IPS-NIHi7 (cell line): ENCODE results near the gene CADM2.

Experiments
- DNase-seq: peaks from one replicate; pipeline ENCODE4 v3.0.0; 2012; ENCODE audit warnings: mixed read lengths; ENCODE audit errors: extremely low spot score

Gene CADM2

GRCh38 chr3:85321892-85322291 is 363.1 kb downstream of the CADM2 start:
- no peak for DNase-seq

- no peak for DNase-seq
Measured at GRCh38 chr3:85330071-85330470, 371.3 kb downstream of the CADM2 start.

- DNase-seq, result no peak
Measured at GRCh38 chr3:85337895-85338294, 379.1 kb downstream of the CADM2 start.

- DNase-seq, result peak; percentile 6
Measured at GRCh38 chr3:85342915-85343314, 384.1 kb downstream of the CADM2 start.

- DNase-seq, result no peak
Measured at GRCh38 chr3:85355572-85355971, 396.8 kb downstream of the CADM2 start.

GRCh38 chr3:85360742-85361387 is 402.1 kb downstream of the CADM2 start:
- peak; percentile 42 for DNase-seq

- DNase-seq, result no peak
Measured at GRCh38 chr3:85364296-85364909, 405.6 kb downstream of the CADM2 start.

- DNase-seq, result no peak
Measured at GRCh38 chr3:85370341-85370740, 411.6 kb downstream of the CADM2 start.

GRCh38 chr3:85376131-85376530 is 417.3 kb downstream of the CADM2 start:
- DNase-seq, result no peak

GRCh38 chr3:85377115-85377514 is 418.3 kb downstream of the CADM2 start:
- DNase-seq, result no peak

GRCh38 chr3:85384372-85384771 is 425.6 kb downstream of the CADM2 start:
- no peak for DNase-seq

GRCh38 chr3:85387913-85388505 is 429.2 kb downstream of the CADM2 start:
- DNase-seq, result no peak

- DNase-seq, result no peak
Measured at GRCh38 chr3:85394424-85394823, 435.6 kb downstream of the CADM2 start.

- no peak for DNase-seq
Measured at GRCh38 chr3:85397434-85397833, 438.6 kb downstream of the CADM2 start.

GRCh38 chr3:85426121-85426520 is 467.3 kb downstream of the CADM2 start:
- DNase-seq, result no peak

- no peak for DNase-seq
Measured at GRCh38 chr3:85427467-85427866, 468.7 kb downstream of the CADM2 start.

GRCh38 chr3:85432081-85432480 is 473.3 kb downstream of the CADM2 start:
- no peak for DNase-seq

GRCh38 chr3:85433319-85433718 is 474.5 kb downstream of the CADM2 start:
- no peak for DNase-seq

- no peak for DNase-seq
Measured at GRCh38 chr3:85455561-85456200, 496.9 kb downstream of the CADM2 start.

- no peak for DNase-seq
Measured at GRCh38 chr3:85474241-85474640, 515.5 kb downstream of the CADM2 start.

- DNase-seq, result no peak
Measured at GRCh38 chr3:85475346-85475745, 516.6 kb downstream of the CADM2 start.

- DNase-seq, result no peak
Measured at GRCh38 chr3:85476891-85477495, 518.2 kb downstream of the CADM2 start.
